BJ (cell line): ENCODE measurements around the gene FUT7. TPM values are rescaled to one million over a fixed set of nuclear protein-coding genes. Genes with fewer than 3 reads are reported as not detected.

Experiments used
- CTCF ChIA-PET: fragments of 350-600 bp; formaldehyde crosslinking; extraction: SDS; loops from one replicate; lab custom pipeline; 2021; ENCODE audit warnings: antibody characterized with exemption, inconsistent platforms; lab: Yijun Ruan, JAX
- POLR2A ChIA-PET: fragments of 300-600 bp; sonication (Branson Sonifier 250); formaldehyde crosslinking; extraction: SDS; loops from one replicate; lab custom pipeline; 2021; ENCODE audit warnings: antibody characterized with exemption; lab: Charles Lee
- DNase-seq: peaks from one replicate; pipeline ENCODE4 v3.0.0-alpha.2; 2011; ENCODE audit warnings: low read depth
- H3K27me3 ChIP-seq: 2 replicates; pipeline ENCODE4 v1.6.0; 2011; ENCODE audit warnings: low read length; ENCODE audit not compliant: control insufficient read depth, insufficient read depth
- H3K36me3 ChIP-seq: 2 replicates; pipeline ENCODE4 v1.5.1; 2011; ENCODE audit warnings: low read length; ENCODE audit not compliant: control insufficient read depth, insufficient read depth
- H3K4me3 ChIP-seq: 2 replicates; pipeline ENCODE4 v1.5.1; 2011; ENCODE audit warnings: low read depth, mild to moderate bottlenecking, control low read depth, low read length
- polyA plus RNA-seq: library from polyadenylated mRNA; depleted of rRNA; stranded (reverse); fragments of >200 nt; gene quantifications from 2 replicates; pipeline ENCODE4 v1.2.3, GENCODE V29; 2011
- TF ChIP-seq, protein P1 (sequence below): IDR thresholded peaks from 2 replicates; pipeline ENCODE4 v1.5.1; 2011; ENCODE audit warnings: low read depth, mild to moderate bottlenecking, control low read depth, inconsistent platforms, low read length, moderate library complexity; ENCODE audit not compliant: insufficient read depth

Gene FUT7
- polyA plus RNA-seq, 1 experiment, result not detected

DNA sequence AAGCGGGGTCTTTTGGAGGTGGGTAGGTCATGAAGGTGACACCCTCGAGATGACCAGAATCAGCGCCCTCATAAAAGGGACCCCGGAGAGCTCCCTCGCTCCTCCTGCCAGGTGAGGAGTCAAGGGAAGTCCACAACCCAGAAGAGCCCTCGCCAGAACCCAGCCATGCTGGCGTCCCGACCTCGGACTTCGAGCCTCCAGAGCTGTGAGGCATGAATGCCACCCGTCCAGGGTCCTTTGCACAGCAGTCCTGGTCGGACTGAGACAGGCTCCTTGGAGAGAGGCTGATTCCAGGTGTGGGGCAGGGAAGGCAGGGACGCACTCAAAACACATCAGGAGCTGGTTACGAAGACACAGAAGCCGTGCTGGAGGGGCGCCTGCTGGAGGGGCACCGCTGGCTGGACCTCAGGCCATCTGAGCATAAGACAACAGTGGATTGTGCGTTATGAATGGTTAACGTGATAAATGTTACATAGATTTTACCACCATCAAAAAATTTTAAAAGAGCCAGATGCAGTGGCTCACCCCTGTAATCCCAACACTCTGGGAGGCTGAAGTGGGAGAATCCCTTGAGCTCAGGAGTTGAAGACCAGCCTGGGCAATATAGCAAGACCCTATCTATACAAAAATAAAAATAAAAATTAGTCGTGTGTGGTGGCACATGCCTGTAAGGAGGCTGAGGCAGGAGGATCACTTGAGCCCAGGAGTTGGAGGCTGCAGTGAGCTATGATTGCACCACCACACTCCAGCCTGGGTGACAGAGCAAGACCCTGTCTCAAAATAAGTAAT lies 29.8 kb downstream of the FUT7 start:
- ChIA-PET CTCF (interaction anchor here (1.1 to 4.9 kb wide), 5 partner anchors 10 to 95 kb away, joined by 3 to 18 read pairs (median 4); partner anchors contain the start of gene PAXX), POLR2A (no interaction called here)
- no peaks in the 10 kb centered on the region for H3K27me3 ChIP-seq
- no peak overlapping the region for H3K4me3 ChIP-seq
- no peaks in the 10 kb centered on the region for H3K36me3 ChIP-seq
- TF ChIP-seq, protein P1, sequence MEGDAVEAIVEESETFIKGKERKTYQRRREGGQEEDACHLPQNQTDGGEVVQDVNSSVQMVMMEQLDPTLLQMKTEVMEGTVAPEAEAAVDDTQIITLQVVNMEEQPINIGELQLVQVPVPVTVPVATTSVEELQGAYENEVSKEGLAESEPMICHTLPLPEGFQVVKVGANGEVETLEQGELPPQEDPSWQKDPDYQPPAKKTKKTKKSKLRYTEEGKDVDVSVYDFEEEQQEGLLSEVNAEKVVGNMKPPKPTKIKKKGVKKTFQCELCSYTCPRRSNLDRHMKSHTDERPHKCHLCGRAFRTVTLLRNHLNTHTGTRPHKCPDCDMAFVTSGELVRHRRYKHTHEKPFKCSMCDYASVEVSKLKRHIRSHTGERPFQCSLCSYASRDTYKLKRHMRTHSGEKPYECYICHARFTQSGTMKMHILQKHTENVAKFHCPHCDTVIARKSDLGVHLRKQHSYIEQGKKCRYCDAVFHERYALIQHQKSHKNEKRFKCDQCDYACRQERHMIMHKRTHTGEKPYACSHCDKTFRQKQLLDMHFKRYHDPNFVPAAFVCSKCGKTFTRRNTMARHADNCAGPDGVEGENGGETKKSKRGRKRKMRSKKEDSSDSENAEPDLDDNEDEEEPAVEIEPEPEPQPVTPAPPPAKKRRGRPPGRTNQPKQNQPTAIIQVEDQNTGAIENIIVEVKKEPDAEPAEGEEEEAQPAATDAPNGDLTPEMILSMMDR, result no peak
- no peak for DNase-seq

GRCh38 chr9:137000177-137000930 lies 31.5 kb downstream of the FUT7 start:
- no peaks in the 10 kb centered on the region for H3K27me3 ChIP-seq
- H3K4me3 ChIP-seq, result no peak overlapping the region
- peak; percentile 30 for DNase-seq
- POLR2A ChIA-PET, result interaction anchor here (0.6 kb wide), 1 partner anchor 223 kb away, joined by 3 read pairs; no protein-coding TSS in a partner anchor
- no peaks in the 10 kb centered on the region for H3K36me3 ChIP-seq
- CTCF ChIA-PET, result interaction anchor here (0.7 to 1.7 kb wide), 4 partner anchors 29 to 52 kb away, joined by 3 to 7 read pairs (median 5); partner anchors contain the start of gene ABCA2
- TF ChIP-seq, protein P1, result no peak

DNA sequence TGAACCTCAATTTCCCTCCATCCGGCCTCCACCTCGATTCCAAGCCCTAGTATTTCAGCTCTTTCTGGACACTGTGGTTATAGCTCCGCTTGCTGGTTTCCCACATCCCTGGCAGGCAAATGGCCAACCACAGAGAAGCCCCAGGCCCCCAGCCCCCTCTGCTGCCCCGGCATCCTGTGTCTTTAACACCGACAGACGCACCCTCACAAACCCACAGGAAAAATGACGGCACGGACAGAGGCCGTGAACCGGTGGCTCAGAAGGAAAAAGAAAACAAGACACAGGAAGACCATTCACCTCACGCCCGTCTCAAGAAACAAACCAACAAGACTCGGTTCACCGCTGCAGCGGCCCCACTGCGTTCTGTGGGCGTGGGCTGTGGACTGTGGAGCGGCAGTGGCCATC lies 34.1 kb downstream of the FUT7 start:
- DNase-seq, result no peak
- POLR2A ChIA-PET, result no interaction called here
- H3K36me3 ChIP-seq, result no peaks in the 10 kb centered on the region
- no peak overlapping the region for H3K4me3 ChIP-seq
- TF ChIP-seq, protein P1, result no peak
- H3K27me3 ChIP-seq, result no peaks in the 10 kb centered on the region
- CTCF ChIA-PET, result interaction anchor here (1.1 kb wide), 1 partner anchor 31 kb away, joined by 5 read pairs; no protein-coding TSS in a partner anchor

DNA sequence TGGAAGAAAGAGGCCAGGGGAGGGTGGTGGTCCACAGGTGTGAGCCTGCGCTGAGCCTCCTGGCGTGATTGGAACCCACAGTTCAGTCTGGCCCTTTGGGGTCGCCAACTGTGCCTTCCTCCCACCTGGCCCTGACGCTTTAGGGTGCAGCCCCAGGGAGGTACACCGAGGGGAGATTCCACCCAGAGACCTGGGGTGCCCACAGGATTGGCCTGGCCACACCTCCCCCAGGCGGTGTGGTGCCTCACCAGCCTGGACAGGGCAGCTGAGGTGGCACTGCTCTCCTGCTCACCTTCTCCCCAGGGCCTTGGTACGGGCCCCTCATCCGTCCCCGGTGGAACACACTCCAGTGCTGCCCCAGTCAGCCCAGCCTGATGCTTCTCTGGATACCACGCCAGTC lies 34.5 kb downstream of the FUT7 start:
- ChIA-PET POLR2A (no interaction called here), CTCF (interaction anchor here (2.2 kb wide), 1 partner anchor 30 kb away, joined by 7 read pairs; the partner anchor contains the start of gene ABCA2)
- Histone ChIP-seq H3K36me3 (no peaks in the 10 kb centered on the region), H3K4me3 (no peak overlapping the region), H3K27me3 (no peaks in the 10 kb centered on the region)
- no peak for DNase-seq
- TF ChIP-seq, protein P1, result no peak
